Measurements from ENCODE around the gene ARMC9.

ARMC9 gene

DNA sequence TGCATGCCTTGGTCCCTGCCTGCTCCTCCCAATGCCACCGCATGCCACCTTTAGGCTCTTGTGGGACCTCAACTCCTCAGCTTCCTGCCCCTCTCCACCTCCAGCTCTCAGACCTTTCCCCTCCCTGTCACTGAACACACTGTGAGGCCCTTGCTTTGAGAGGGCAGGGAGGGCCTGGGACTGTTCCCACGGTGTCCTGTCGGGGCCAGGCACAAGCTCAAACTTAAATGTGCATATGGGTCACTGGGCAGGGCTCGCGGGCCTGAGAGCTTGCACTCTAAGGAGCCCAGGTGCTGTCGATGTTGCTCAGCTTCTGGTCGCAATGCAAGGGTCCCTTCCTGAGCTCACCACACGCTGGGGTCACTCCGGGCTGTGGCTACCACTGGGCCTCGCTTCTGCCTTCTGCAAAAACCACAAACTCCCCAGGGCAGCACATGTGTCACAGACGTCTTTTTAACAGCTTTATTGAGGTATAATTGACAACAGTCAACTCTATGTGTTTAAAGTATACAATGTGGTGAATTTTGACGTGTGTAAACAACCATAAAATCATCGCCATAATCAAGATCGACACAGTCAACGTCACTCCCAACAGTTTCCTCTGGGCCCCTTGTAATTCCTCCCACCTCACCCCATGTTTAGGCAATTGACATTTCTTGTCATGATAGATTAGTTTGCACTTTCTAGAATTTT, 185.1 kb downstream of the ARMC9 start:
- DNase-seq (ENCODE audit: low spot score), result no peak

- DNase-seq (ENCODE audit: low spot score), result no peak
These were observed 185.6 kb downstream of the ARMC9 start for GRCh38 chr2:231384109-231384435.

DNA sequence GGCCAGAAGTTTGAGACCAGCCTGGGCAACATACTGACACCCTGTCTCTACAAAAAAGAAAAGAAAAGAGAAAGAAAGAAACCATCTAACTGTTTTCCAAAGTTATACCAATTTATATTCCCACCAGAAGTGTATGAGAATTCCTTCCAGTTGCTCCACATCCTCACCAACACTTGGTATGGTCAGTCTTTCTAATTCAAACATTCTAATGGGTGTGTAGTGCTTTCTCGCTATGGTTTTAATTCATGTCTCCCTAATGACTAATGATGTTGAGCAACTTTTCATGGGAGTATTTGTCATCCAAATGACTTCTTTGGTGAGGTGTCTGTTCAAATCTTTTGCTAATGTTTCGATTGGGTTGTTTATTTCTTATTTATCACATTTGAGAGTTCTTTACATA, 186.5 kb downstream of the ARMC9 start:
- no peak for DNase-seq (ENCODE audit: low spot score)

GRCh38 chr2:231385429-231385828, 187.0 kb downstream of the ARMC9 start:
- DNase-seq (ENCODE audit: low spot score), result no peak

GRCh38 chr2:231386446-231386845, 188.0 kb downstream of the ARMC9 start:
- no peak for DNase-seq (ENCODE audit: low spot score)

GRCh38 chr2:231387904-231388724, 189.7 kb downstream of the ARMC9 start:
- DNase-seq (ENCODE audit: low spot score), result no peak

DNA sequence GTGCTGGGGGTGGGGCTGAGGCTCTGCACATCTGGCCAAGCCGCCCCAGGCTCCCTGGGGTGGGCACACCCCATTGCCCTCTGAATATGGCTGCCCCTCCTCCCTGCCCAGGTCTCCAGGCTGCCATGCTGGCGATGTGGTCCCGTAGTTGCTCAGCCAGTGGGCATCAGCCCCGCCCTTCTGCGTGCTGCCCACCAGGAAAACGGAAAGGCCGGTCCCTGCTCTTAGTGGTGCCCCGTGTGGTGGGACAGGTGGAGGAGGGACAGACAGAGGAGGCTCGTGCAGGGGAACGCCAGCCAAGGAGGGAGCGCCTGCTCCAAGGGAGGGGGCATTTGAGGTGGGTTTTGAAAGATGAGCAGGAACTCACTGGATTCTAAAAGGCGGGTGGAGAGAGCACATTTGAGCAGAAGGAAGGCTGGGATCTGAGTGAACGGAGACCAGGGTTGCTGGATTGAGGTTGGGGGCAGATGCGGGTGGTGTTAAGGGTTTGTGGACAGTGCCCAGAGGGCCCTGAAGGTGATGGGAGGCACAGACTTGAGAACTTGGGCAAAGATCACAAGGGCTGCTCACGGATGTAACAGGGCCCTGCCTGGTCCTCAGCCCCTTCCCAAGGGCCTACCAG, 190.4 kb downstream of the ARMC9 start:
- DNase-seq (ENCODE audit: low spot score), result no peak

DNA sequence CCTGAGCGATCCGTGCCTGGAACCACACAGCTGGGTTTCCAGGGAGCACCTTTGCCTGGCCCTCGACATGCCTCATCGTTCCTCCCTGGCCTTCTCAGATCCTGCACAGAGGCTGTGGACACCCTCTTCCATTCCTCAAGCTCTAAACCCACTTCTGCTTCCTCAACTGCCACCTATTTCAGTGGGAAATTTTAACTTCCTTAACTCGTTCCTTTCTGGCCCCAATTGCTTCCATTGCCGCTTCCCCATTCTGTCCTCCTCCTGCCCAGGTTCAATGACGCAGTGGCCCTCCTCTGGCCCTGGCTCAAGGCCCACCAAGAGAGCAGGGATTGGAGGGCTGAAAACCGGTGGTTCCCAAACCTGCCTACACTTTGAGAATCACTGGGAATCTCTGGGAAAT, 192.2 kb downstream of the ARMC9 start:
- DNase-seq (ENCODE audit: low spot score), result no peak

DNA sequence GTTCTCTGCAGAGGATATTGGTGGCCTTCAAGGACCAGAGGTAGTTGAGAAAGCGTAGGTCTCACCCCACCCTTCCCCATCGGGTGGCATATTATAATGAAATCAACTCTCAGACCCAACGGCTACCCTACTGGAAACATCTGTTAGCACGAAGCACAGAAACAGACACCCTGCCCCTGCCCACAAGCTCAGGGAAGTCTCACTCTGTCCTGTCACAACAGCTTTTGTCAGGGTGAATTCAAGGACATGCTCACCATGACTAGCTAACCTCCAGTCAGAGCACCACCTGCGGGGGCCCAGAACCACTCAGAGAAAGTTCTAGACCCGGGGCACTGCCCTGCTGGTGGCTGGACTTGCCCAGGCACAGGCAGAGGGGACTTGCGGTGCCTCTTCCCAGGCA, 193.6 kb downstream of the ARMC9 start:
- DNase-seq (ENCODE audit: low spot score), result no peak

DNA sequence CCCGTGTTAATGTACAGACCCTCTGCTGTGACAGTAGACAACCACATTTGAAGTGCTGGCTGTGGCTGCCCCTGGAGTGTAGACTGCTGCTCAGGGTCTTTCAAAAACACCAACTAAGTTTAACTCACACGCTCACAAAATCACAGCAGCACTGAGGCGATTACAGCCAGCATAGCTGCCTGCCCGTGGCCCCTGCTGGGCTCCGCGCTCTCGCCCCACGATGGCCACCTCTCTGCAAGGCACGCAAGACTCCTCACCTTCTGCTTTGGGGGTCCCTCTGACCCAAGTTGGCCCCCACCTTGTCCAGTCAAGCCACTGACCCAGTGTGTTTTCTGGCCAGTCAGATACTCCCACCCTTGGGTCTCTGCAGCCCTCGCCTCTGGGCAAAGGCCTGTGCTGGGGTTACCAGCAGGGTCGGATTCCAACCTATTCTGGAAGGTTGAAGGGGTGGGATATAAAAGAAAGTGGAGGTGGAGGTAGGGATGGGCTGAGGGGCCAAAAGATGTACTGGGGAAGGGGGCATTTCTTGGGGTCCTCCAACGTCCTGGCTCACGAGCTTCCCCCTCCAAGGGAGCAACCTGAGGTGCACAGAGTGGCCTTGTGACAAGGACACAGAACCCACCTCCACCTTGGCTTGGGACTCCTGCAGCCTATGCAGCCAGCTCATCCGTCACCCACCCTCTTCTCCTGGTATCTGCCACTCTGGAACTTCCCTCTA, 194.2 kb downstream of the ARMC9 start:
- no peak for DNase-seq (ENCODE audit: low spot score)

- DNase-seq (ENCODE audit: low spot score), result no peak
These were observed 195.0 kb downstream of the ARMC9 start for GRCh38 chr2:231393149-231394131.

DNA sequence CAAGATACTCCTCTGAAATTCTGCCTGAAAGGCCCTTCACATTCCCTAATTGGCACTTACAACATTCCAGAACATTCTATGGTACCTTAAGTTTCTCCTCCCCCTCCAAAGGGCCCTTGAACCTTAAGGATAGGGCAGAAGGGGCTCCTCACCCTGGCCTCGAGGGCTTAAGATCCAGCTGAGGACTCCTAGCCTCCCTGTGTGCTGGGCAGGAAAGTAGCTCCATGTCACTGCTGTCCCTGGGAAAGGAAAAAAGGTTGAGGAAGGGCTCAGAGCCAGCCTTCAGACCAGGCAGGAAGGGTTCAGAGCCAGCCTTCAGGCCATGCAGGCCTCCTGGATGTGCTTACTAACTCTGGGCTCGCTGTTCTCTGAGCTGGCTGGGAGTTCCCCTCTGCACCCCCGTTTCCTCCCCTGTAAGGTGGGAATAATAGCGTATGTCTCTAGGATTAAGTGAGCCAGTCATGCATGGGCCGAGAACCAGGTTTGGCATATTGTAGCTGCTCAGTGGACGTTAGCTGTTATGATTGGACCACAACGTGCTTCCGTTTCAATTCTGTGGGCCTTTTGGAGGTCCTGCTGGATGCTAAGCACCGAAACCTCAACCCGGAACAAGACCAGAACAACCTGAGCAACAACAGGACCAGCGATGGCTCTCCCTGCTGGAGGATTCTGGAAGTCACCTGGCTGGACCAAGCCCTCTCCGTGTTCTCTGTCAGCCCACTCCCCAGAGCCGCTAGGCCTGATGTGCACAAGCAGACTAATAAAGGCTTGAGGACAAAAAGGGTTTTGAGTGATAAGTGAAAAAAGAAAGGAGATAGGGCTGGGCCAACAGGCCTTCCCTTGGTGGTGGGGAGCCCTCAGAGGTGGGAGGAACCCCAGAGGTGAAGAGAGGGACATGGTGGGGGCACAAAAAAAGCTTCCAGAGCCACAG, 196.0 kb downstream of the ARMC9 start:
- no peak for DNase-seq (ENCODE audit: low spot score)

DNA sequence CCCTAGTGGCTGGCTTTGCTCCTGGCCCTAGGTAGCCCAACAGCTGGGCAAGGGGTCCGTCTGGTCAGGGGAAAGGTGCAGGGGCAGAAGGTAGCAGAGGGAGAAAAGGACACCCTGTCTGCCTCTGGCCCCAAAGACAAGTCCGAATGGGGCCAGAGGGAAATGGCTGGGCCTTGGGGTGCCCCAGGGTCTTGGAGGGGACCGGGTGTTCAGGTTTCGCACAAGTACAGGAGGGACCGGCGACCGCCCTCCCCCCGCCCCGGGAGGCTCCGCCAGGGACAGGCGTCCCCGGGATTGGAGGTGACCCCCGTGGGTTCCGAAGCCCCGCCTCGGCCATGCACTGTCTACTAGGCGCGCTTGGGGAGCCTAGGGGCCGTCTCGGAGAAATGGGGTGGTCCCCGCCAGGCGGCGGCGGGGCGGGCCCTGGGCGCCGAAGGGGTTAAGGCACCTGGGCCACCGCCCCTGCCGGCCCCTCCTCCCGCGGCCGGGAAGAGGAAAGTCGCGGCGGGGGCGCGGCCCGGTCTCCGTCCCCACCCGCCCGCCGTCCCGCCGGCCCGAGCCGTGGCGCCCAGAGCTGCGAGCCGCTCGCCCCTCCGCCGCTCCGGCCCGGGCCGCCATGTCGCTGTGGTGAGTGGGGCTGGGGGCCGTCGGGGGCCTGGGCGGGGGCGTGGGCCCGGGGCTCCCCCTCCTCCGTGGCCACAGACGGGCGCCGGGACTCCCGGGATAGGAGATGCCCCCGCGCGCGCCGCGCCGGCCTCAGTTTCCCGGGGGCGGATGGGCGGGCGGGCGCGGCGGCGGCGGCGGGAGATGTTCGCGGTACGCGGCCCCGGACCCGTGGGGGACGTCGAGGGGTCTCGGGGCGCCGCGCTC, 197.0 kb downstream of the ARMC9 start, which contains the start of gene B3GNT7:
Gene B3GNT7 (plus strand): TSS at position 523 of the 870 bp plus-strand sequence. CDS start 94 bp downstream, at position 617.
- DNase-seq (ENCODE audit: low spot score), result no peak

GRCh38 chr2:231396058-231396821, 197.8 kb downstream of the ARMC9 start:
- no peak for DNase-seq (ENCODE audit: low spot score)

DNA sequence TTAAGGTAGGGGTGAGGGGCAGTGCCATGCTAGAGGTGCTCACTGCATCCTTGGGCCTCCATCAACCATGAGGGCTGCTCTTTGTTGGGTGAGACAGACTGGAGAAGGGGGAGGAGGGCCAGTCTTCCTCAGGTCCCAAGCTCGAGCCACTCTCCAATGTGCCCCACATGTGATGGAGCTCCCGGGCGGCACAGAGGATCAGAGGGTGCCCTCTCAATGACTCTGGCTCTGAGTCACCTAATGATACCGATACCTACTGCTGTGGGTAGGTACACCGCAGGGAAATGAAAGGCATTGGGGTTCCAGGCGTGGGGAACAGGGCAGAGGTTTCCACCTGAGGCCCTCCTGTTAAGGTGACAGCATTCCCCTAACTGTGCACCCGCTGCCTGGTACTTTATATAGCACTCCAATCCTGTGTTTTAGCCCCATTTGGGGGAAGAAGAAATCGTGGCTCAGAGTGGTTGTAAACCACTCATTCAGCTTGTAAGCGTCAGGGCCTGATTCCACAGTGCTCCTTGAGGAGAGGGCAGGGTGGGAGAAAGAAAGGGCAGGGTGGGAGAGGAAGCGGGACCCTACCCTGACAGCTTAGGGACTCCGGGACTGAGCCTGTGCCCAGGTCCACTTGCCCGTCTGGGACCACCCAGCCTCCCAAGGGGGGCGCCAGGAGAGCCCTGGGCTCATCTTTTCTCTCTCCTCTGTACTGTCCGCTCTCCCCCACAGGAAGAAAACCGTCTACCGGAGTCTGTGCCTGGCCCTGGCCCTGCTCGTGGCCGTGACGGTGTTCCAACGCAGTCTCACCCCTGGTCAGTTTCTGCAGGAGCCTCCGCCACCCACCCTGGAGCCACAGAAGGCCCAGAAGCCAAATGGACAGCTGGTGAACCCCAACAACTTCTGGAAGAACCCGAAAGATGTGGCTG, 198.8 kb downstream of the ARMC9 start:
- no peak for DNase-seq (ENCODE audit: low spot score)

- DNase-seq (ENCODE audit: low spot score), result no peak
These were observed 199.5 kb downstream of the ARMC9 start for GRCh38 chr2:231397928-231398294.

DNA sequence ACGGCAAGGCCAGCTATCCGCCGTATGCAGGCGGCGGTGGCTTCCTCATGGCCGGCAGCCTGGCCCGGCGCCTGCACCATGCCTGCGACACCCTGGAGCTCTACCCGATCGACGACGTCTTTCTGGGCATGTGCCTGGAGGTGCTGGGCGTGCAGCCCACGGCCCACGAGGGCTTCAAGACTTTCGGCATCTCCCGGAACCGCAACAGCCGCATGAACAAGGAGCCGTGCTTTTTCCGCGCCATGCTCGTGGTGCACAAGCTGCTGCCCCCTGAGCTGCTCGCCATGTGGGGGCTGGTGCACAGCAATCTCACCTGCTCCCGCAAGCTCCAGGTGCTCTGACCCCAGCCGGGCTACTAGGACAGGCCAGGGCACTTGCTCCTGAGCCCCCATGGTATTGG, 200.2 kb downstream of the ARMC9 start:
- no peak for DNase-seq (ENCODE audit: low spot score)

Data from cerebellar cortex (tissue), 1 donor.